ENCODE data around the gene ADRM1.

The ADRM1 gene

DNA sequence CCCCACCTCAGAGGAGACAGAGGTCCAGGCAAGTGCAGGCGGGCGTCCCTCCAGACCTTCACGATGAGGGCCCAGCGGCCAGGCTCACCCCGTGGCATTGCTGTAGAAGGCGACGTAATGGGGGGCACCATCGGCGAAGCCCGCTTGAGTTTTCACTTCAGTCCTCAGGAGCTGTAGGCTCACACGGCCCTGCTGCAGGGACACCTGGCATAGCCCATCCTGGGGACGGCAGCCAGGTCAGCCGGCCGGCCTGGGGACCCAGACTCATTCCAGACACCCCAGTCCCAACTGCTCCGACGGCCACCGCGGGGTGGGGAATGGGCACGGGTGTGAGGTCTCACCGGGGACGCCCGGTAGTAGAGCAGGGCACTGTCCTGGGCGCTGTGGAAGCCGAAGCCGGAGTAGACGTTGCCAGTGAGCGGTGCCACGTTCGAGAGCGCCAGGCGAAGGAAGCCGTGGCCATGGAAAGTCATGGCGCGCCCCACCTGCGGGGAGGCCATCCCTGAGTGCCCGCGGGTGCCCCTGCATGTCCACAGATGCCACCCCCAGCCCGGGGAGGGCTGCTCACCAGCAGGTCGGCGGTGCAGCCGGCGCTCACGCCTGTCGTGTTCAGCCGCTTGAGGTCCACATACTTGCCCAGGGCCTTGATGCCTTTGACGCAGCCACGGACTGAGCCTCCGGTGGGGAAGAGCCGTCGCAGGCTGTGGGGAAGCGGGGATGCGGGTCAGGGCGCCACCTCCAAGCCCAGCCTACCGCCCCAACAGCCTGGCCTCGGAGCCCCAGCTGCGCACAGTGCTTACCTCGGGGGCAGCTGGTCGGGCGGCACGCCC, 9.2 kb downstream of the ADRM1 start:
- no peak for DNase-seq

DNA sequence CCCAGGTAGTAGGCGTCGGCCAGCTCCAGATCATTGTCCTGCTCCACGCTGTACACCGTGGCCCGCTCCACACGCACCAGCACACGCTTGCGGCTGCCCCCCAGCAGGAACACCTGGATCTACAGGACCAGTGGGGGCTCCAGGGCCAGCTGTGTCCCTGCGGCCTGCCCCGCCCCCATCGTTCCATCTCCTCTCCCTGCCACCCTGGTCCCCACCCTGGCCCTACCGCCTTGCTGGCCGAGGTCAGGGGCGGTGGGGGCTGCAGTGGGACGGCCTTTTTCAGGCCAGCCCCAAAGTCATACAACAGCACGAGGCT, 9.8 kb downstream of the ADRM1 start:
- DNase-seq = no peak

DNA sequence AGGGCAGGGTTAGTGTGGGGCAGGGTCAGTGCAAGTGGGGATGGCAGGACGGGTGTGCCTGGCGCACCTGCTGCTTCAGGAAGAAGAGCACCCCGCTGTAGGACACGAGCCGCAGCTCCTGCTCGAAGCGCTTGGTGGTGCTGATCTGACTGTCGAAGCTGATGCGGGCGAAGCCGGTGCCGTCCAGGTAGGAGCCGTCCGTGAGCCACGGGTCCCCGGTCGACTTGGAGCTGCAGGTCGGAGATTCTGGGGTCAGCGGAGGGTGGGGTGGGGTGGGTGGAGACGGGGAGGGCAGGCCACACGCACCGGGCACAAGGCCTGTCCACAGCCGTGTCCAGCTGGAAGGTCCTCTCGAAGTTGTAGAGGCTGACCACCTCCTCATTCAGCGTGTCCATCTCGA, 10.2 kb downstream of the ADRM1 start:
- DNase-seq = no peak

DNA sequence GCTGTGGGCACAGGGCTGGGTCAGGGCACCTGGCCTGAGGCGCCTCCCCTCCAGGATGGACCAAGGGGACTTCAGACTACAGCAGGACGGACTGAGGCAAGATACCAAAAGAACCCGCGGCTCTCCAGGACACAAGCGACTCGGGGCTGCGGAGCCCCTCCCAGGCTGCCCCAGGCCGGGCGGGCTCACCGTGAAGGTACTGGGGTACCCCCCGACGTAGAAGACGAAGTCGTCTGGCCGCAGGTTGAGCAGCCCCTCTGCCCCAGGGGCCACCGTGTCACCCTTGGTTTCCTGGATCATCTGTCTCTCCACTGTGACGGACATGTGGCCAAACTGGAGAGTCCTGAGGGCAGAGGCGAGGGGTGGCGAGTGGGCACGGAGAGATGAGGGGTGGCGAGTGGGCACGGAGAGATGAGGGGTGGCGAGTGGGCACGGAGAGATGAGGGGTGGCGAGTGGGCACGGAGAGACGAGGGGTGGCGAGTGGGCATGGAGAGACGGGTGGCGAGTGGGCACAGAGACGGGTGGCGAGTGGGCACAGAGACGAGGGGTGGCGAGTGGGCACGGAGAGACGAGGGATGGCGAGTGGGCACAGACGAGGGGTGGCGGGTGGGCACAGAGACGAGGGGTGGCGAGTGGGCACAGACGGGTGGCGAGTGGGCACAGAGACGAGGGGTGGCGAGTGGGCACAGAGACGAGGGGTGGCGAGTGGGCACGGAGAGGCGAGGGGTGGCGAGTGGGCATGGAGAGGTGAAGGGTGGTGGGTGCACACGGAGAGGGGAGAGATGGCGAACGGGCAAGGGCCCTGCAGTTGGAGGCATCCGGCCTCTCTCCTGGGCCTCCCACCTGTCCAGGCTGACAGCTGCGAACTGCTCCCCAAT, 10.9 kb downstream of the ADRM1 start:
- DNase-seq = no peak

DNA sequence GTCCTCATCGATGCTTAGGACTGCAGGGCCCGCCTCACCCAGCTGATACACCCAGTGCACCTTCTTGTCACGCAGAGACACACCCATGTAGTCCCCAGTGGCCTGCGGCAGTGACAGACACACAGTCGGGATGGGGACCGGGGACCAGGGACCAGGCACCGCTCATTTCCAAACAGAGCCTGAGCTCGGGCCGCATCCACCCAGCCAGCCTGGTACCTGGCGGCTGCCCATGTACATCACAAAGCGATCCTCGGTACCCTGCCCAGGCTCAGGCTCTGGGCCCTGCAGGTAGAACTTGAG, 11.5 kb downstream of the ADRM1 start:
- DNase-seq = no peak

DNA sequence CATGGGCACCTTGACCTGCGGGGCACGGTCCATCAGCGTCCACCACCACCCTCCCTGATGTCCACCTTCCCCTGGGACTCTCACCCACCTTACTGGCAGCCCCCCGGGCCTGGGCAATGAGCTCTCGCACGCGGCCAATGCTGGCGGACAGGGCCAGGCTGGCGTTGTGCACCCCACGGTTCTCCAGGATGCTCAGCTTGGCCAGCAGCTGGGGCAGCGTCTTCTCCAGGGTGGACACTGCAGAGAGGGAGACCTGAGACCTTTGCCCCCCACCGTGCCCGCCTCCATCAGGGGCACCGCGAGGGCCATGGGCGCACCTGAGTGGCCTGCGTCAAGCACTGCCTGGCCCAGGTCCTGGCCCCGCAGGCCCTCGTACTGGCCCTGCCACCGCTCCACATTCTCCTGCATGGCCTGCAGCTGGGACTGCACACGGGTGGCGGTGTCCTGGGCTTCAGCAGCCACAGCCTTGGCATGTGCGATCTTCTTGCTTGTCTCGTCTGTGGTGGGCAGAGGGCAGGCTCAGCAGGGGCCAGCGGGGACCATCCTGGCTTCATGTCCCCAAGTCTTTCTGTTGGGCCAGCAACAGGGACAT, 12.0 kb downstream of the ADRM1 start:
- DNase-seq = no peak

DNA sequence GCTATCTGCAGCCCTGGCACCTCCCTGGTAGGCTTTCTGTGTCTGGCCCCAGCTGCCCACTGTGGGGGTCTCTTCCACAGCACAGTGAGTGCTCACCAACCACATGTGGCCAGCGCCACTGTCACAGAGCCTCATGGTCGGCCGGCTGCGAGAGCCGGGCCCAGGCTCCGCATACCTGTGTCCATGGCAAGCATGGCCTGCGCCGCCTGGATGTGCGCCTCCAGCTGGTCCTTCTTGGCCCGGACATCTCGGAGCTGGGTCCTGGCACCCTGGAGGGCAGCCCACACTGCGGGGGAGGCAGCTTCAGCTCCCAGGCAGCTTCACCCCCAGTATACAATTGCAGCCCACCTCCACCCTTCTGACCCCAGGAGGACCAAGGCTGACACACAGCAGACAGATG, 13.0 kb downstream of the ADRM1 start:
- no peak for DNase-seq

DNA sequence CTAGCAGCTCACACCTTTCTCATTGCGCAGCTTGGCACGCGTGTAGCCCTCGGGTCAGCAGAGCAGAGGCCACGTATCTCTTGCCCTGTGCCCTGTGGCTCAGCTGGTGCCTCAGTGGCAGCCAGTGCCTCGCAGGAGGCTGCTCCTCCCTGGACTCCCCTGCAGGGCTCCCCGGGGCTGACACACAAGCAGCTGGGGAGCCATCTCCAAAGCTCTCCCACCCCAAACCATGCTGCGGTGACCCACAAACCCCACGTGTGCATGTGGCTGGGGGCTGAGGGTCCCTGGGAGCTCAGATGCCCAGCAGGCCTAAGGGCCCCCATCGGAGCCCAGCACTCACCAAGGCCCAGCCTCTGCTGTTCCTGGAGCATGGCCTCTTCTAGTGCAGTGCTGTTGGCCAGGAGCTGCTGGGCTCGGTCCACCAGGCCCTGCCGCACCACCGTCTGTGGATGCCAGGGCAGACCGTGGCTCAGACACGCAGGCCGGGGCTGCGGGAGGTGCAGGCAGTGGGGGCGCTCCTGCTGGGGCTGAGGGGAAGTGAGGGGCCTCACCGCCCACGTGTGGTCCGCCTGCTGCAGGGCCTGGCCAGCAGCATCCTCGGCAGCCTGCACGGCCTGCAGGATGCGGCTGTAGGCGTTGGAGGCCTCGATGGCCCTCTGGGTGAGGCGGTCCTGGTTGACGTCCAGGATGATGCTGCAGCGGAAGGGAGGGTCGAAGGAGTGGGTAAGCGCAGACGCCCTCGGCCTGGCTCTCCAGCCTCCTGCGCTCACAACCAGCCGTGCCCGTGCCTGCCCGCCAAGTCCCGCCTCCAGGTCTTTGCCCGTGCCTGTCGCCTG, 13.8 kb downstream of the ADRM1 start:
- DNase-seq = no peak

DNA sequence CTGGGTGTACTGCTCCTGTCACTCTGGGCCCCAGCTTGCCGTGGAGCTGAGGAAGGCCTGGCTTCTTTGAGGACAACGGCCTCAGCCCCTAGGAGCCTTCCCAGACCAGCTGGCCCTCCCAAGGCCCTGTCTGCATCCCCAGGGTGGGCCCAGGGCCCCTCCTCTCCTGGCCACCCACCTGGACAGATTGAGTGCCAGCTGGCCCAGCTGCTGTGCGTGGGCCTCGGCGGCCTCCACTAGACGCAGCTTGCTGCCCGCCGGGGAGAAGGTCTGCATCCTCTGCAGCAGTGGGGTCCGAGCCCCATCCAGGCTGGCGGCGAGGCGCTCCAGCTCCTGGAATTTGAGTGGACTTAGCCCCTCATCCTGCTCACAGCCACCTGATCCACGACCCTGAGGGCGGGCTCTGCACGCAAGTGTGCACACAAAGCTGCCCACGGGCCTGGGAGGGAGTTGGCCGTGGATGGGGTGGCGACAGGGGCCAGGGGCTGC, 14.4 kb downstream of the ADRM1 start:
- DNase-seq = no peak

DNA sequence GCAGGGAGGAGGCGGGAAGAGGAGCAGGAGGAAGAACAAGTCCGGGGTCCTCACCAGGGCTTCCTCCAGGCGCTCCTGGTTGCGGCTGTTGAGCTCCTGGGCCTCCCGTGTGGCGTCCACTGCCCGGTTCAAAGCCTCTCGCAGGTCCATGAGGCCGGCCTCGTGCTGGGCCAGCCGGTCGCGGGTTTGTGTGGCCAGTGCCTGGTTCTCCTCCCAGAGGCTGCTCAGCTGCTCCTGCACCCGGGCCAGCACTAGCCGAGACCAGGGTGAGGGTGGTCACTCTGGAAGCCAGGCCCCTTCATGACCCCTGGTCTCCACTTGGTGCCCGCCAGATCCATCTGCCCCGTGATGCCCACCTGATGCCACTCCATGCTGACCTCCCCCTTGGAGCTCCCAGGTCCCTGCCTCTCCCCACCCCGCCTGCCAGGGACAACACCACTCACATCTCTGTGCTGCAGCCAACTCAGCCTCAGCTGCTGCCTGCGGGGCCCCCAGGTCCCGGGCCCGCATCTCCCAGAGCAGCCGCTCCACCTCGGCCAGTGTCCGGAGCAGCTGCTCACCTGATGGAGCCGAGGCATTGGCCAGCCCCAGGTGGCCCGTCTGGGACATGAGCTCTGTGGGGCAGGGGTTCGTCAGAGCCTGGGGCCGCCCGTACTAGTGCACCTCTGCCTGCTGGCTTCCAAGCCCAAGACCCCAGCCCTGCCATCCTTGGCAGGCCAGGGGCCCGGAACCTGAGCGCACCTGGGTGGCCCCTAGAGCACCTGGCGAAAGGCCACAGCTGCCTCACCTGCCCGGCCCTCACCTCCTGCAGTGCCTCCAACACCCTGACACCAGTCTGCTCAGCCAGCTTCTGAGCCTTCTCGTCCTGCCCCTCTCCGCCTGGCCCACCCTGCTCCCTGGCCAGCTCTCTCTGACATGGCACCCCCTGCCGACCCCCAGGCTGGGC, 15.9 kb downstream of the ADRM1 start:
- DNase-seq = no peak

DNA sequence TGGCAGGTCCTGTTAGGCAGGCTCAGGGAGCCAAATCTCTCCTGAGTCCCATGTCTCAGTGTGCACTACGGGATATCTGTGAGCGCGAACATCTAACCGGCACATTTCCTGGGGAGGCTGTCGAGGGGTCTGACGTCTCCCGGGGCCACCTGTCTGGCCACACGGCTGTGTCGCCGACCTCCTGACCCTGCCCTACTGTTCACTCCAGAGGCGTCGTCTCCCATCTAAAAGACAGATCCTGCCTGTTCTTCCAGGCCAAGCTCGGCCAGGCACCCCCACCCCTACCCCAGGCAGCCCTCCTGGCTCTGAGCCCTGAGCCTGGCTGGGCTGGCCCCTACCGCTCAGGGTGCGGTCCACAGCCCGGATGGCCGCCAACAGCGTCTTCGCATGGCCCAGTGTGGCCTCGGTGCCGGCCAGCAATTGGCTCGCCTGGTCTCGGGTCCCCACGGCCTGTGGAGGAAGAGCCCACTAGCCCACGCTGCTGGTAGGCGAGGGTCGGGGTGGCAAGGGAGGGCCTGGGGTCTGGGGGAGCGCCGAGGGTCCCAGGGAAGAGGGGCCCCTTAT, 16.6 kb downstream of the ADRM1 start:
- DNase-seq = no peak

DNA sequence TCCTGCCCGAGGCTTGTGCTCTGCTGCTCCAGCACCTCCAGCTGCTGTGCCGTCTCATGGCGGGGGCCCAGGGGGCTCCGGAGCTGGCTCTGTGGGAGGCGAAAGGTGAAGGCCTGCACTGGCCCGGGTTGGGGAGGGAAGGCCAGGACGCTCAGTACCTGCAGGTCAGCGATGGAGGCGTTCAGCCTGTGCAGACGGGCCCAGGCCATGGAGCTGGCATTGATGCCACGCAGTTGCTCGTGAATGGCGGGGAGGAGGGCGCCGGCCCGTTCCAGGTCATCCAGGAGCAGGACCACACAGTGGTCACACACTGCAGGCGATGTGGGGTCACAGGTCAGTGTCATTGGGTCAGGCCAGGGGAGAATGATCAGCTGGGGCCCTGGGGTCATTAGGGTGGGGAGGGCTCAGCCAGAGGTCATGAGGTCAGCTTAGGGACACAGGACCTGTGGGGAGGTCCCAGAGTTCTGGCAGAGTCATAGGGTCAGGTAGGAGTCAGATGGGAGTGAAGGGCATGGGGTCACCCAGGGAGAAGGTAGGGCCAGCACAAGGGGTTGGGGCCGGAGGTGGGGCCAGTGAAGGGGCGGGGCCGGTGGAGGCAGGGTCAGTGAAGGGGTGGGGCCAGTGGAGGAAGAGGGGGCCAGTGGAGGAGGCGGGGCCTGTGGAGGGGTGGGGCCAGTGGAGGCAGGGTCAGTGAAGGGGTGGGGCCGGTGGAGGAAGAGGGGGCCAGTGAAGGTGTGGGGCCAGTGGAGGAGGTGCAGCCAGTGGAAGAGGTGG, 18.0 kb downstream of the ADRM1 start:
- DNase-seq = no peak

DNA sequence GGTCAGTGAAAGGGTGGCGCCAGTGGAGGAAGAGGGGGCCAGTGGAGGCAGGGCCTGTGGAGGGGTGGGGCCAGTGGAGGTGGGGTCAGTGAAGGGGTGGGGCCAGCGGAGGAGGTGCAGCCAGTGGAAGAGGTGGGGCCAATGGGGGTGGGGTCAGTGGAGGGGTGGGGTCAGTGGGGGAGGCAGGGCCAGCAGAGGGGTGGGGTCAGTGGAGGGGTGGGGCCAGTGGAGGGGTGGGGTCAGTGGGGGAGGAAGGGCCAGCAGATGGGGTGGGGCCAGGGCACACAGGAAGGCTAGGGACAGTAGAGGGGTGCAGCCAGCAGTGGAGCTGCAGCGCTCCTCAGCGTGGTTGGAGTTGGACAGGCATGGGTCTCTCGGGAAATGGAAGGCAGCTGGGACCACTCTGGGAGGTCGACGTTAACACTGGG, 18.7 kb downstream of the ADRM1 start:
- DNase-seq = no peak

DNA sequence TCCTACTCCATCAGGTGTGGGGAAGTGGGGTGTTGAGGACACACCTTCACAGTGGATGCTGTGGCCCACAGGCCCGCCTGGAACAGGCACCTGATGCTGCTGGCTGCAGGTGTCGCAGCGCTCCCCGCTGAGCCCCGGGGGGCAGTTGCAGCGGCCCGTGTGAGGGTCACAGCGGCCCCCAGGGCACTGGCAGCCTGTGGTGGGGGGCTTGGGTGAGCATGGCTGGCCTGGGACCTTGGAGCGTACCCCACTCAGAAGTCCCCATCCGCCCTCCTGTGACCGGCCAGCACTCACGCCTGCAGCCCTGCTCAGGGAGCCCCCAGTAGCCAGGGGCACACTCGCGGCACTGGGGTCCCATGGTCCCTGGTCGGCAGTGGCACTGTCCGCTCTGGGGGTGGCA, 19.2 kb downstream of the ADRM1 start:
- DNase-seq = no peak

DNA sequence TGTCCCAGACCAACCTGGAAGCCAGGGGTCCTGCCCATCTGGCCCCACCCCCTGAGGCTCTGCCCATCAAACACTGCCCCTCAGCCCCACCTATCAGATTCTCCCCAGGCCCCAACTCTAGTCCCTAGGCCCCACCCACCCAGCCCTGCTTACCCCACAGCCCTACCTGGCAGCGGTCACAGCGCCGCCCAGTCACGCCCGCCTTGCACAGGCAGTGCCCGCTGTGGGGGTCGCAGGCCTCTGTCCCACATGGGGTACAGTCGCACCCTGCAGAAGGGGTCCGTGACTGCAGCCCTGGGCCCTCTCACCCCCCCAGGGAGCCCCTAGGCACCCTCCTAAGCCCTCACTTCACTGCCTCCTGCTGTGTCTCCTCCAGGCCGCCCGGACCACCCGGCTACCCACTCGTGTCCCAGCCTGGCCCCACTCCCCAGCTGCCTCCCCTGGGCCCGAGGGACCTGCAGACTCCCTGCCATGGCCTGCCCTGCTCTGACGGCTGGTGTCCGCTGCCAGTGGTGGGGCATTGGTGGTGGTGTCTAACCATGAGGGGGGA, 19.8 kb downstream of the ADRM1 start:
- DNase-seq = no peak

DNA sequence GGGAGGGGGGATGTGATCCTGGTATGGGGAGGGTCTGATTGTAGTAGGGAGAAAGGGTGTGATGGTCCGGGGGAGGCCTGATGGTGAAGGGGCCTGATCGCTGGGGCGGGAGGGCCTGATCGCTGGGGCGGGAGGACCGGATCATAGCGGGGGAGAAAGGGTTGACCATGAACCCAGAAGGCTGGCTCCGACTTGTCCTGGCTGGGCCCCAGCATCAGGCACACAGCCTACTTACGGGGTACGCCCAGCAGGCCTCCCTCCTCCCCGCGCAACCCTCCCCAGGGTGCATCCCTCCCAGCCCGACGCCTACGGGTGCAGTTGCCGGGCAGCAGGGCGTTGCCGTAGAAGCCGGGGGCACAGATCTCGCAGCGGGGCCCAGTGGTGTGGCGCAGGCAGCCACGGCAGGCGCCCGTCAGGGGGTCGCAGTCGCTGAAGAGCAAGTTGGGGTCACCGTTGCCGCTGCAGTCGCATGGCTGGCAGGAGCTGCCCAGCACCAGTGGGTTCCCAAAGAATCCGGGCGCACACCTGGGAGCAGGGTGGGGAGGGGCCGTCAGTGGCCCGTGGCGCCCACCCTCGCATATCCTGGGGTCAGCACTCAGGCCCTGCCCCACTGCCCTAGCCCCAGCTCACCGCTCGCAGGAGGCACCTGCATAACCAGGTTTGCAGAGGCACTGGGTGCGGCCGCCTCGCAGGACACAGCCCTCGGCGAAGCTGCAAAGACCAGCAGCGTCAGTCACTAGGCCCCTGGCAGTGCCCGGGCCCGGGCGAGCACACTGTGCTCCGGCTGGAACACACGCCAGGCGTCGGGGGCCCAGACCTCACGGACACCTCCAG, 20.6 kb downstream of the ADRM1 start:
- no peak for DNase-seq

DNA sequence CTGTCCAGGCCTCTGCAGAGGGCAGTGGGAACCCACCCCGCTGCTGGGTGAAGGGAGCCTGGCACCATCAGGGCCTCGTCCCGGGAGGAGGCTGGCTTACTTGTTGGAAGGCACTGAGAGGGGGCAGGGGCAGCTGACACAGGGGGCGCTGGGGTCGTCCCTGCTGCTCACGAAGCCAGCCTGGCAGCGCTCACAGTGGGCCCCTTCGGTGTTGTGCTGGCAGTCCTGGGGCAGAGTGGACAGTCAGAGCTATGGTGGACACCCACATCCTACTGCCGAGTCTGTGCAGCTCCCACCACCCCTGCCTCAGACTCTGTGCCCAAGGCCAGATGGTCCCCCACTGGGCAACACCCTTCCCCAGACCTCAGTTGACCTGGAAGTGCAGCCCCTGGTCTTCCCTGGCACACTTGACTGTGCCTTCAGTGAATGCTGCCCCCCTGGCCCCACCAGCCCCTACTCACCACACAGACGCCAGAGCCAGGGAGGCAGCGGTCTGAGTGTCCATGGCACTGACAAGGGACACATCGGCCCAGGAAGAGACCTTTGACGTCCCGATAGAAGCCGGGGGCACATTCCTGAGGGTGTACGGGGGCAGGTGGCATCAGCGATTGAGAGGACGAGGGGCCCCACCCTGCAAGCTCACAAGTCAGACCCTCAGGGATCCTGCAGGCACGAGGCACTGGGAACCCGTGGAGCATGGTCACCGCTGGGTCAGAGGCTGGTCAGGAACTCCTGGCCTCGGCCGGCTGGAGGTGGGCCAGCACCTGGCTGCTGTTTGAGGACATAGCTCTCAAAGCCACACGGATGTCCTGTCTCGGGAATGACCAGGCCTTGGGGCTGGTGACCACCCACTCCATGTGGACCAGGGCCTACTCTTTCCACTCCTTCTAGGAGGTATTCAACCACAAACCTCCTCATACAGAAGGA, 21.4 kb downstream of the ADRM1 start:
- no peak for DNase-seq
